Epithelial cell of proximal tubule (primary cell): ENCODE data around the gene NFS1. TPM values are rescaled to one million over a fixed set of nuclear protein-coding genes. Genes with fewer than 3 reads are reported as not detected.

Experiments
- DNase-seq: peaks from one replicate; pipeline ENCODE4 v3.0.0-alpha.2; 2011; ENCODE audit warnings: low read depth
- H3K4me3 ChIP-seq: 2 replicates; pipeline ENCODE4 v1.5.1; 2011; ENCODE audit warnings: low read depth, mild to moderate bottlenecking, low read length
- CTCF ChIP-seq: conservative IDR thresholded peaks from 2 replicates; pipeline ENCODE4 v1.5.1; 2012; ENCODE audit warnings: low read depth, mild to moderate bottlenecking, low read length
- total RNA-seq: library from RNA; depleted of rRNA; stranded (reverse); fragments of >200 nt; gene quantifications from 2 replicates; pipeline ENCODE4 v1.2.3, GENCODE V29; 2015

NFS1 gene
- total RNA-seq, 1 donor from 2014 or later: 10.3 TPM

GRCh38 chr20:35663516-35664465 is 35.4 kb downstream of the NFS1 start:
- H3K4me3 ChIP-seq: peak overlapping the region; percentile 93
- no peak for TF ChIP-seq CTCF
- DNase-seq: no peak

GRCh38 chr20:35662551-35662950 is 36.6 kb downstream of the NFS1 start:
- no peak for TF ChIP-seq CTCF
- no peak for DNase-seq
- peak overlapping the region; percentile 93 for H3K4me3 ChIP-seq

GRCh38 chr20:35661908-35662307 is 37.2 kb downstream of the NFS1 start:
- no peak for DNase-seq
- peak overlapping the region; percentile 9 for H3K4me3 ChIP-seq
- no peak for TF ChIP-seq CTCF

GRCh38 chr20:35661053-35661452 is 38.1 kb downstream of the NFS1 start:
- no peak for DNase-seq
- no peak for TF ChIP-seq CTCF
- H3K4me3 ChIP-seq: peak overlapping the region; percentile 2

- TF ChIP-seq CTCF: no peak
- no peak for DNase-seq
- H3K4me3 ChIP-seq: no peak overlapping the region
These were observed 38.8 kb downstream of the NFS1 start for GRCh38 chr20:35660122-35660937.

- no peak for DNase-seq
- H3K4me3 ChIP-seq: no peak overlapping the region
- TF ChIP-seq CTCF: no peak
These were observed 41.9 kb downstream of the NFS1 start for GRCh38 chr20:35657271-35657670.
